ENCODE data around the gene ZNF331. TPM values are rescaled to one million over a fixed set of nuclear protein-coding genes. Genes with fewer than 3 reads are reported as not detected.

The ZNF331 gene
- polyA plus RNA-seq, 1 donor (not counting 4 experiments of a cell fraction or from before 2014, with no cell fraction given), result 5.1 TPM

GRCh38 chr19:53507523-53508442, 30.2 kb upstream of the ZNF331 start:
- DNase-seq (ENCODE audit: low read depth, low spot score) (no peak), FAIRE-seq (no peak)
- Histone ChIP-seq H3K4me2 (ENCODE audit: control insufficient read depth, extremely low read depth, insufficient read depth, low read depth, low read length) (no peak overlapping the region), H3K27me3 (ENCODE audit: control insufficient read depth, extremely low read depth, insufficient read depth, low read length) (no peaks in the 10 kb centered on the region), H2AFZ (ENCODE audit: control insufficient read depth, low read length) (no peak overlapping the region), H3K9me1 (ENCODE audit: control insufficient read depth, extremely low read depth, insufficient read depth, low read length) (no peaks in the 10 kb centered on the region), H4K20me1 (ENCODE audit: control insufficient read depth, extremely low read depth, insufficient read depth, low read length) (no peaks in the 10 kb centered on the region), H3K4me3 (ENCODE audit: control insufficient read depth in 2 of 3, extremely low read depth in 1 of 3, insufficient read depth in 2 of 3, low read depth in 1 of 3, low read length in 3 of 3) (no peak overlapping the region), H3K9ac (ENCODE audit: control insufficient read depth, extremely low read depth, insufficient read depth, low read length) (no peak overlapping the region), H3K36me3 (ENCODE audit: control insufficient read depth in 2 of 2, extremely low read depth in 1 of 2, insufficient read depth in 2 of 2, low read length in 2 of 2) (no peaks in the 10 kb centered on the region), H3K79me2 (ENCODE audit: control insufficient read depth, insufficient read depth, low read length) (no peaks in the 10 kb centered on the region), H3K9me3 (ENCODE audit: control insufficient read depth, low read depth, low read length) (peaks cover 2% of the 10 kb centered on the region), H3K4me1 (ENCODE audit: control insufficient read depth, extremely low read depth, insufficient read depth, low read length) (no peaks in the 10 kb centered on the region), H3K27ac (ENCODE audit: control insufficient read depth, insufficient read depth, low read length) (no peak overlapping the region)
- dilution Hi-C loops (cut with MboI; ENCODE audit: extremely low pct_ligation_motif_present, low sequenced_read_pairs), result no loop called here
- TF ChIP-seq CTCF (optimal IDR thresholded peaks at IDR 0.05 in 1 of 3, IDR thresholded peaks at IDR 0.05 in 1 of 3, conservative IDR thresholded peaks at IDR 0.05 in 1 of 3; ENCODE audit: extremely low read depth in 1 of 3, insufficient read depth in 2 of 3, low read length in 3 of 3) (no peak), EZH2 (IDR thresholded peaks at IDR 0.05; ENCODE audit: low read length) (no peak)

- Histone ChIP-seq H3K9me1 (ENCODE audit: control insufficient read depth, extremely low read depth, insufficient read depth, low read length) (no peaks in the 10 kb centered on the region), H2AFZ (ENCODE audit: control insufficient read depth, low read length) (no peak overlapping the region), H3K79me2 (ENCODE audit: control insufficient read depth, insufficient read depth, low read length) (no peaks in the 10 kb centered on the region), H3K4me1 (ENCODE audit: control insufficient read depth, extremely low read depth, insufficient read depth, low read length) (no peaks in the 10 kb centered on the region), H3K9me3 (ENCODE audit: control insufficient read depth, low read depth, low read length) (peaks cover 2% of the 10 kb centered on the region), H3K4me3 (ENCODE audit: control insufficient read depth in 2 of 3, extremely low read depth in 1 of 3, insufficient read depth in 2 of 3, low read depth in 1 of 3, low read length in 3 of 3) (no peak overlapping the region), H3K27me3 (ENCODE audit: control insufficient read depth, extremely low read depth, insufficient read depth, low read length) (no peaks in the 10 kb centered on the region), H3K9ac (ENCODE audit: control insufficient read depth, extremely low read depth, insufficient read depth, low read length) (no peak overlapping the region), H3K27ac (ENCODE audit: control insufficient read depth, insufficient read depth, low read length) (no peak overlapping the region), H3K36me3 (ENCODE audit: control insufficient read depth in 2 of 2, extremely low read depth in 1 of 2, insufficient read depth in 2 of 2, low read length in 2 of 2) (no peaks in the 10 kb centered on the region), H4K20me1 (ENCODE audit: control insufficient read depth, extremely low read depth, insufficient read depth, low read length) (no peaks in the 10 kb centered on the region), H3K4me2 (ENCODE audit: control insufficient read depth, extremely low read depth, insufficient read depth, low read depth, low read length) (no peak overlapping the region)
- dilution Hi-C loops (cut with MboI; ENCODE audit: extremely low pct_ligation_motif_present, low sequenced_read_pairs), result no loop called here
- FAIRE-seq (no peak), DNase-seq (ENCODE audit: low read depth, low spot score) (no peak)
- no peak for TF ChIP-seq CTCF (optimal IDR thresholded peaks at IDR 0.05 in 1 of 3, IDR thresholded peaks at IDR 0.05 in 1 of 3, conservative IDR thresholded peaks at IDR 0.05 in 1 of 3; ENCODE audit: extremely low read depth in 1 of 3, insufficient read depth in 2 of 3, low read length in 3 of 3)
- no peak for TF ChIP-seq EZH2 (IDR thresholded peaks at IDR 0.05; ENCODE audit: low read length)
Observed at GRCh38 chr19:53509443-53509842, 28.5 kb upstream of the ZNF331 start.

All from keratinocyte (primary cell).